HepG2 (cell line): ENCODE results near the gene MTO1. TPM values are rescaled to one million over a fixed set of nuclear protein-coding genes. Genes with fewer than 3 reads are reported as not detected.
"Not testable (repeated sequence)": the region's sequence is repeated elsewhere in the genome, so short reads cannot be mapped to it uniquely, and the experiment has no call there.

Experiments used
- ATAC-seq: fragments of 200-7000 bp; cut with Tn5 transposase; 3 replicates; pipeline ENCODE4 v1.9.1; 2020; ENCODE audit warnings: mild to moderate bottlenecking, moderate library complexity
- BruUV-seq: library from RNA; stranded (reverse); fragments of 400-500 nt; replicated peaks from 2 replicates; lab custom pipeline; 2021; lab: Mats Ljungman, UMichigan
- CTCF ChIA-PET: fragments of 300-600 bp; formaldehyde crosslinking; extraction: SDS; loops from one replicate; lab custom pipeline; 2021; ENCODE audit warnings: low total read pairs, inconsistent platforms, low intra/inter-chr PET ratio; lab: Yijun Ruan, JAX
- POLR2A ChIA-PET: fragments of 350-600 bp; sonication (Branson Sonifier 250); formaldehyde crosslinking; loops from one replicate; lab custom pipeline; 2020; ENCODE audit warnings: antibody characterized with exemption, inconsistent platforms; lab: Yijun Ruan, JAX
- DNase-seq: peaks from one replicate; pipeline ENCODE4 v3.0.0-alpha.2; 2015; ENCODE audit warnings: low spot score
- FAIRE-seq: peaks from 3 replicates; lab custom pipeline; 2011; peaks lifted over from hg19 to GRCh38; lab: Jason Lieb, UNC
- H2AFZ ChIP-seq: one replicate; pipeline ENCODE4 v1.6.1; 2011; ENCODE audit warnings: low read length, inconsistent platforms
- H3K27ac ChIP-seq: fragments of 300-600 bp; 3 replicates; pipeline ENCODE4 v1.8.0; 2011; ENCODE audit warnings: mixed run types, mild to moderate bottlenecking, mixed read lengths, low read length, inconsistent platforms; ENCODE audit not compliant: insufficient read depth; ENCODE audit errors: extremely low read length
- H3K27me3 ChIP-seq, 2 experiments: fragments of 200-600 bp in 1 of 2; 2 replicates in 1 of 2; 3 replicates in 1 of 2; pipeline versions ENCODE4 v1.6.0 to v1.8.0; 2011; ENCODE audit warnings: low read length in 2 of 2, mild to moderate bottlenecking in 2 of 2, moderate library complexity in 2 of 2, inconsistent platforms in 1 of 2; ENCODE audit not compliant: insufficient read depth in 2 of 2, control insufficient read depth in 1 of 2
- H3K36me3 ChIP-seq, 2 experiments: fragments of 200-600 bp in 1 of 2; replicated peaks in 1 of 2; 2 replicates in 1 of 2; 3 replicates in 1 of 2; pipeline versions ENCODE4 v1.5.1 to v1.8.0; 2011; ENCODE audit warnings: low read length in 2 of 2, inconsistent platforms in 1 of 2; ENCODE audit not compliant: insufficient read depth in 2 of 2, control insufficient read depth in 1 of 2
- H3K4me1 ChIP-seq: 2 replicates; pipeline ENCODE4 v1.5.1; 2012; ENCODE audit warnings: low read length, inconsistent platforms; ENCODE audit not compliant: insufficient read depth
- H3K4me2 ChIP-seq: 2 replicates; pipeline ENCODE4 v1.6.0; 2011; ENCODE audit warnings: low read depth, low read length, inconsistent platforms
- H3K4me3 ChIP-seq, 3 experiments: fragments of 200-600 bp in 1 of 3; sonication (generic), shearing (Covaris generic) in 1 of 3; replicated peaks in 1 of 3; 2 replicates each; pipeline ENCODE4 v1.5.1; 2011 to 2016; ENCODE audit warnings: low read length in 3 of 3, inconsistent platforms in 2 of 3, low read depth in 2 of 3, mild to moderate bottlenecking in 2 of 3, control low read depth in 1 of 3, mixed read lengths in 1 of 3; ENCODE audit not compliant: insufficient read depth in 1 of 3
- H3K79me2 ChIP-seq: one replicate; pipeline ENCODE4 v1.6.1; 2011; ENCODE audit warnings: low read length, inconsistent platforms; ENCODE audit not compliant: insufficient read depth
- H3K9ac ChIP-seq: 2 replicates; pipeline ENCODE4 v1.6.0; 2011; ENCODE audit warnings: mild to moderate bottlenecking, low read depth, low read length, inconsistent platforms; ENCODE audit not compliant: insufficient read depth
- H3K9me3 ChIP-seq: 2 replicates; pipeline ENCODE4 v1.5.1; 2012; ENCODE audit warnings: mild to moderate bottlenecking, low read length
- H4K20me1 ChIP-seq: 2 replicates; pipeline ENCODE4 v1.6.0; 2011; ENCODE audit warnings: inconsistent platforms, mild to moderate bottlenecking, low read length, moderate library complexity; ENCODE audit not compliant: insufficient read depth
- ARNT ChIP-seq: fragments of 450-650 bp; IDR thresholded peaks from 2 replicates; pipeline ENCODE4 v1.6.1; 2017
- BHLHE40 ChIP-seq: IDR thresholded peaks from 2 replicates; pipeline ENCODE4 v1.6.1; 2011; ENCODE audit warnings: low read length, improper control_type of control experiment
- FOXP1 ChIP-seq, 2 experiments: fragments of 450-650 bp in 1 of 2; IDR thresholded peaks; 2 replicates each; pipeline ENCODE4 v1.6.1; 2017 to 2018; ENCODE audit warnings: antibody characterized with exemption in 1 of 2
- MTERF4 ChIP-seq: sonication (generic); formaldehyde crosslinking; IDR thresholded peaks from 2 replicates; pipeline ENCODE4 v1.8.0; 2023; ENCODE audit warnings: mild to moderate bottlenecking, missing genetic modification reagents
- NFYB ChIP-seq: sonication (generic); formaldehyde crosslinking; IDR thresholded peaks from 2 replicates; pipeline ENCODE4 v1.4.0; 2020; ENCODE audit warnings: missing genetic modification reagents
- PITX1 ChIP-seq: sonication (generic); formaldehyde crosslinking; IDR thresholded peaks from 2 replicates; pipeline ENCODE4 v1.5.1; 2020; ENCODE audit warnings: mild to moderate bottlenecking, missing genetic modification reagents
- SIN3A ChIP-seq: IDR thresholded peaks from 2 replicates; pipeline ENCODE4 v1.6.1; 2011; ENCODE audit warnings: low read depth, mild to moderate bottlenecking, control low read depth, low read length, borderline replicate concordance
- SMARCC2 ChIP-seq: fragments of 450-650 bp; IDR thresholded peaks from 2 replicates; pipeline ENCODE4 v1.6.1; 2017; ENCODE audit warnings: antibody characterized with exemption, mild to moderate bottlenecking
- SOX5 ChIP-seq: IDR thresholded peaks from 2 replicates; pipeline ENCODE4 v1.6.1; 2016; ENCODE audit warnings: borderline replicate concordance
- ZMYM3 ChIP-seq: sonication (generic); formaldehyde crosslinking; IDR thresholded peaks from 2 replicates; pipeline ENCODE4 v1.5.1; 2020; ENCODE audit warnings: mild to moderate bottlenecking, missing genetic modification reagents
- ZNF326 ChIP-seq: sonication (generic); formaldehyde crosslinking; IDR thresholded peaks from 2 replicates; pipeline ENCODE4 v1.4.0; 2020; ENCODE audit warnings: missing genetic modification reagents, borderline replicate concordance
- ZNF331 ChIP-seq: sonication (generic); formaldehyde crosslinking; IDR thresholded peaks from 2 replicates; pipeline ENCODE4 v1.4.0; 2020; ENCODE audit warnings: missing genetic modification reagents
- ZNF878 ChIP-seq: sonication (generic); formaldehyde crosslinking; IDR thresholded peaks from 2 replicates; pipeline ENCODE4 v1.8.1; 2023; ENCODE audit warnings: mild to moderate bottlenecking, missing genetic modification reagents, moderate library complexity
- WGBS: methylation state at CpG from one replicate; pipeline ENCODE4 v1.1.6; 2017; ENCODE audit warnings: low lambda C conversion rate; 5-methylcytosine and 5-hydroxymethylcytosine counted together
- in situ Hi-C: cut with HindIII; loops from 2 replicates; pipeline ENCODE4 v1.10.0; 2017; ENCODE audit warnings: low pct_unique_long_range_greater_than_20kb; ENCODE audit not compliant: extremely low pct_ligation_motif_present
- intact Hi-C: fragments of 100-400 bp; cut with micrococcal nuclease; formaldehyde crosslinking; loops from one replicate; pipeline ENCODE4 v1.10.0; 2022; ENCODE audit not compliant: unreplicated experiment
- polyA plus RNA-seq, 8 experiments: library from polyadenylated mRNA; depleted of rRNA in 3 of 8; stranded (reverse) in 7 of 8; unstranded in 1 of 8; fragments of >200 nt; fragmentation: Illumina TruSeq in 4 of 8; extraction: Trizol in 4 of 8; gene quantifications; 2 replicates each; pipeline versions ENCODE4 v1.2.1 to v1.2.3, GENCODE V29; 2011 to 2016; ENCODE audit warnings: low read depth in 4 of 8, missing spikeins in 1 of 8, mixed read lengths in 1 of 8; ENCODE audit not compliant: insufficient read depth in 1 of 8
- total RNA-seq, 5 experiments: library from RNA; depleted of rRNA; stranded (reverse); fragments of >200 nt; fragmentation: Illumina TruSeq; extraction: Trizol; gene quantifications; 2 replicates each; pipeline ENCODE4 v1.2.3, GENCODE V29; 2016; ENCODE audit warnings: low read depth in 1 of 5
- TF ChIP-seq, protein P1 (sequence below): sonication (generic); formaldehyde crosslinking; IDR thresholded peaks from 2 replicates; pipeline ENCODE4 v1.5.0; 2020; ENCODE audit warnings: missing genetic modification reagents, mild to moderate bottlenecking, borderline replicate concordance
- TF ChIP-seq, protein P2 (sequence below): sonication (generic); formaldehyde crosslinking; IDR thresholded peaks from 2 replicates; pipeline ENCODE4 v1.4.0; 2020; ENCODE audit warnings: missing genetic modification reagents

Gene MTO1
- total and polyA plus RNA-seq, 2 of the 13 experiments (the other 11 are each of a cell fraction or from before 2014, with no cell fraction given): 21.1 to 45.3 TPM

- TF ChIP-seq ZNF878 (peak; percentile 37; the same call in 1 of the 2 replicates), NFYB (CRISPR knock-in tag) (no peak), SIN3A (no peak), MTERF4 (no peak), SMARCC2 (no peak), SOX5 (peak; percentile 28; the same call in 1 of the 2 replicates), ZNF331 (CRISPR knock-in tag) (no peak), BHLHE40 (peak; percentile 63; the same call in 1 of the 2 replicates), ARNT (no peak), ZNF326 (CRISPR knock-in tag) (no peak), PITX1 (CRISPR knock-in tag) (no peak), FOXP1 (IDR thresholded peaks at IDR 0.05) (no peak), FOXP1 (CRISPR knock-in tag; IDR thresholded peaks at IDR 0.05) (peak; percentile 56; the same call in 1 of the 2 replicates), ZMYM3 (CRISPR knock-in tag) (0 out of 2 replicates have a peak, but pooled peaks have one; percentile 25)
- TF ChIP-seq, protein P1, sequence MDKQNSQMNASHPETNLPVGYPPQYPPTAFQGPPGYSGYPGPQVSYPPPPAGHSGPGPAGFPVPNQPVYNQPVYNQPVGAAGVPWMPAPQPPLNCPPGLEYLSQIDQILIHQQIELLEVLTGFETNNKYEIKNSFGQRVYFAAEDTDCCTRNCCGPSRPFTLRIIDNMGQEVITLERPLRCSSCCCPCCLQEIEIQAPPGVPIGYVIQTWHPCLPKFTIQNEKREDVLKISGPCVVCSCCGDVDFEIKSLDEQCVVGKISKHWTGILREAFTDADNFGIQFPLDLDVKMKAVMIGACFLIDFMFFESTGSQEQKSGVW (CRISPR knock-in tag): no peak
- TF ChIP-seq, protein P2, sequence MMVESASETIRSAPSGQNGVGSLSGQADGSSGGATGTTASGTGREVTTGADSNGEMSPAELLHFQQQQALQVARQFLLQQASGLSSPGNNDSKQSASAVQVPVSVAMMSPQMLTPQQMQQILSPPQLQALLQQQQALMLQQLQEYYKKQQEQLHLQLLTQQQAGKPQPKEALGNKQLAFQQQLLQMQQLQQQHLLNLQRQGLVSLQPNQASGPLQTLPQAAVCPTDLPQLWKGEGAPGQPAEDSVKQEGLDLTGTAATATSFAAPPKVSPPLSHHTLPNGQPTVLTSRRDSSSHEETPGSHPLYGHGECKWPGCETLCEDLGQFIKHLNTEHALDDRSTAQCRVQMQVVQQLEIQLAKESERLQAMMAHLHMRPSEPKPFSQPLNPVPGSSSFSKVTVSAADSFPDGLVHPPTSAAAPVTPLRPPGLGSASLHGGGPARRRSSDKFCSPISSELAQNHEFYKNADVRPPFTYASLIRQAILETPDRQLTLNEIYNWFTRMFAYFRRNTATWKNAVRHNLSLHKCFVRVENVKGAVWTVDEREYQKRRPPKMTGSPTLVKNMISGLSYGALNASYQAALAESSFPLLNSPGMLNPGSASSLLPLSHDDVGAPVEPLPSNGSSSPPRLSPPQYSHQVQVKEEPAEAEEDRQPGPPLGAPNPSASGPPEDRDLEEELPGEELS (CRISPR knock-in tag): peak; percentile 70; the same call in 1 of the 2 replicates
These were observed 87.2 kb downstream of the MTO1 start (continued) for GRCh38 chr6:73548458-73549446.

- in situ Hi-C loops, ATAC-seq, H3K27me3 ChIP-seq, BruUV-seq, H3K27ac ChIP-seq, H3K4me2 ChIP-seq, H3K9me3 ChIP-seq, H3K4me3 ChIP-seq, H3K79me2 ChIP-seq, H3K9ac ChIP-seq, H2AFZ ChIP-seq, DNase-seq, FAIRE-seq, CTCF ChIA-PET, H4K20me1 ChIP-seq, H3K36me3 ChIP-seq, POLR2A ChIA-PET, intact Hi-C loops: not testable (repeated sequence)
- H3K4me1 ChIP-seq: peaks cover 22% of the 10 kb centered on the region
- WGBS: 96% methylated on average over 4 of the region's 4 CpGs
These were observed 89.6 kb downstream of the MTO1 start for GRCh38 chr6:73551115-73551514.
